ENCODE data around the gene CACNA1C. TPM values are rescaled to one million over a fixed set of nuclear protein-coding genes. Genes with fewer than 3 reads are reported as not detected.

CACNA1C gene
- total RNA-seq, 1 donor from 2014 or later, result 20.0 TPM

DNA sequence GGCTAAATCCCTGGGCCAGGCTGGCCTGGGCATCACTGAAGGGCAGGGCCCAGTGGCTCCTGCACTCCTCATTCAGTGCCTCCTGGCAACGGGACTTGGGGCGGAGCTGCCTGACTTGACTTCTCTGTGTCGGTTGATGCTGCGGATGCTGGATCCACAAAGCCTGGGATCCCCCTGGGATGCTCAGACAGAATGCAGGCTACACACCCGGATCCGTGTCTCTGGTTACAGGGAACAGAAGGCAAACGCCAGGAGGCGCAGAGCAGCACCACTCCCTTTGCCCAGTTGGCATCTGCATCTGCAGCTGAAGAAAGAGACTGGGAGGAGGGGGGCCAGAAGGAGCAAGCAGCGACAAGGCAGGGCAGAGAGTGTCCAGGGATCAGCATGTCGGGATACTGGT, 587.5 kb downstream of the CACNA1C start:
- DNase-seq (ENCODE audit: low spot score in 2 of 2) (no peak), FAIRE-seq (no peak)

DNA sequence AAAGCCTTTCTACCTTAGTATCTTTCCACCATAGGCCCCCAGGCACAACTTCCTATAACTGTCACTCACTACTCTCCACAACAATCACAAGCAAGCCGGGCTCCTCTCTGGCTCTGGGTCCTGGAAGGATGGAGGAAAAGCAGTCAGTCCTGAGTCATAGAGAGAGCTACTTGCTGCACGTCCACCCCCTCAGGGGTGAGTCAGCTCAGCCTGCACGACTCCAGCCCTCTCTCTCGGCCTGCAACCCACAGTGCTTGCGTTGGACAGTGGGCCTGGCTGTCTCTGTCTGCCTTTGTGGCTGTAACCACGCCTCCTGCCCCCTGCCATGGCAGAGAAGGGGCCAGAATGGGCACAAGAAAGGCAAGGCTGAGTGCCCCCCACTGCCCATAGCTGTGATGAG, 587.9 kb downstream of the CACNA1C start:
- no peak for FAIRE-seq
- peak in 1 of 2 donors; percentile 68 for DNase-seq (ENCODE audit: low spot score in 2 of 2)

GRCh38 chr12:2641207-2641606, 588.4 kb downstream of the CACNA1C start:
- DNase-seq (ENCODE audit: low spot score in 2 of 2) (no peak), FAIRE-seq (no peak)

GRCh38 chr12:2641761-2642160, 589.0 kb downstream of the CACNA1C start:
- DNase-seq (ENCODE audit: low spot score in 2 of 2) (no peak), FAIRE-seq (no peak)

GRCh38 chr12:2642176-2642892, 589.5 kb downstream of the CACNA1C start:
- no peak for DNase-seq (ENCODE audit: low spot score in 2 of 2)

GRCh38 chr12:2642896-2643425, 590.2 kb downstream of the CACNA1C start:
- FAIRE-seq (no peak), DNase-seq (ENCODE audit: low spot score in 2 of 2) (no peak)

More at GRCh38 chr12:2642176-2642892, 589.5 kb downstream of the CACNA1C start:
- FAIRE-seq, result no peak

DNA sequence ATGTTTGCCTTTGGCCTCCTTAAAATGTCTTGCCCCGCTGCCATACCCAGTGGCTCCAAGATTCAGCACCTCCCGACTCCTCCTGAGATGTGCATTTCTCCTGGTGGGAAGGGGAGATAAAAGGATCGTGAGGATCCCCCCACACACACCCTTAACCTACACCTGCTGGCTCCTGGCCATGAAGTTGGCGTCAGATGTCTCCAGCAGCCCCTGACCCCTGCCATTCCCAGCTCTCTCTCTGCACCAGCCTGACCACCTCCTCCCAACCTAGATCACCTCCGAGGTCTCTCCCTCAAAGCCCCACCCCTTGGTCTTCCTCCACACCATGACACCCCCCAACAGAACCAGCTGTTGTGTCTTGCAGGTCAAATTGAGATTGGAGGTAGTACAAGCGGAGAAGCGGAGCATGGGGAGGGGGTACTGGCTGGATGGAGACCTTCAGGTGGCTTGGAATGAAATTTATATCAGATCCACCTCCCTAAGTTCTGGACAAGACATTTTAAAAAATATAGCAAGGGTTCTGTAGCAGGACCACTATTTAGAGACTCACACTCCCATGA, 590.9 kb downstream of the CACNA1C start:
- FAIRE-seq, result no peak

GRCh38 chr12:2644683-2645405, 592.1 kb downstream of the CACNA1C start:
- DNase-seq (ENCODE audit: low spot score in 2 of 2) (no peak), FAIRE-seq (no peak)

More for the DNA sequence above, 590.9 kb downstream of the CACNA1C start:
- no peak for DNase-seq (ENCODE audit: low spot score in 2 of 2)

GRCh38 chr12:2645460-2645859, 592.7 kb downstream of the CACNA1C start:
- DNase-seq (ENCODE audit: low spot score in 2 of 2) (no peak), FAIRE-seq (no peak)

GRCh38 chr12:2646341-2646740, 593.6 kb downstream of the CACNA1C start:
- no peak for FAIRE-seq
- DNase-seq (ENCODE audit: low spot score in 2 of 2), result no peak

GRCh38 chr12:2647186-2647585, 594.4 kb downstream of the CACNA1C start:
- no peak for DNase-seq (ENCODE audit: low spot score in 2 of 2)

DNA sequence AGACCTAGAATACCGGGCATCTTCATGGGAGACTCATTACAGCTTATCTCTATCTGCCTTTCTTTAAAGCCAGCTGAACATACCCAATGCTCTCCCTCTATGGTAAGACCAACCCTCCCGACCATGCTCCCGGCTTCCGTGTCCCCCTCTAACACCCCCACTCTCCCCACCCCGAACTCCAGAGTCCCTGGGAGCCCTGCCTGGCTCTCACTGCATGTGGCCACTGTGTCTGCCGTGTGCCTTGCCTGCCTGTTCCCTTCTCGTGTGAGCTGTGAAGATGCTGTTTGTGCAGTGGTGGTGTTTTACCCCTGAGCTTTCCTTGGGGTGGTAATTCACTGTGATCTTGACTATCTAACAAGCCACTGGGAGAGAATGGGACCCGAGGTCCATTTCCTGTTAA, 595.6 kb downstream of the CACNA1C start:
- DNase-seq (ENCODE audit: low spot score in 2 of 2) (no peak), FAIRE-seq (no peak)

More at GRCh38 chr12:2647186-2647585, 594.4 kb downstream of the CACNA1C start:
- FAIRE-seq, result no peak

DNA sequence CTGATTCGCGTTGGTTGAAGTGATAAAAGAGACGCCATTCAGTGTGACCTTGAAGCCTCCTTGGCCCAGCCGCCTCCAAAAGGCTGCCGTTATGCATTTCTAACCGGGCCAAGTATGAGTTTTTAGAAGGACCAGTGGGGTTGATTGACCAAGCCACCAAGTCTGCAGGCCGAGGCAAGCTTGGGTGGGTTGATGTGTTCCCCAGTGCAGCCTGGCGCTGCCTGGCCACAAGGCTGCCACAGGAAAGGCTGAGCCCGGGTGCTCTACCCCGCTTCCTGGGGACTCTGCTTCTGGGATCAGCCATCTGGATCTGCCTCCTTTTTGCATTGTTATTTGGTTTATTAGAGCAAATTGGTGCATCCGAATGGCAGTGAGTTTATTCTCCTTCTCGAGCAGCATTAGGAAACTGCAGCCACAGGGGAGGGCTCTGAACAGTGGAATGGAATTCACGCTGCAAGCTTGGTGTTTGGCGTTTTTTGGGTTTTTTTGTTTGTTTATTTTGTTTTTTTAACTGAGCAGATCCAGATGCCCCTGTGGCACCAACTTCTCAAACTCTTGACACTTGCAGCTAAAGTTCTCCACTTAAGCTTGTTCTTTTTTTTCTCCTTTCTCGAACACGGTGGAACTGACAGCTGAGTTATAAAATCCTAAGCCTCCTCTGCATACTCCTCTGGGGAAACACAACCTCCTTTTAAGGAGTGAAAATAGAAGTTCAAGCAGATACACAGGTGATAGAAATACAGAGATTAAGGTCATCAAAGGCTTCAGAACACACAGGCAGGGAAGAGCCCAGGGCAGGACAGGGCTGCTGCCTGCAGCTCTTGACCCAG, 596.6 kb downstream of the CACNA1C start:
- DNase-seq (ENCODE audit: low spot score in 2 of 2) (no peak), FAIRE-seq (no peak)

GRCh38 chr12:2650261-2651067, 597.7 kb downstream of the CACNA1C start:
- DNase-seq (ENCODE audit: low spot score in 2 of 2) (no peak), FAIRE-seq (no peak)

GRCh38 chr12:2651068-2651965, 598.5 kb downstream of the CACNA1C start:
- FAIRE-seq (no peak), DNase-seq (ENCODE audit: low spot score in 2 of 2) (no peak)

DNA sequence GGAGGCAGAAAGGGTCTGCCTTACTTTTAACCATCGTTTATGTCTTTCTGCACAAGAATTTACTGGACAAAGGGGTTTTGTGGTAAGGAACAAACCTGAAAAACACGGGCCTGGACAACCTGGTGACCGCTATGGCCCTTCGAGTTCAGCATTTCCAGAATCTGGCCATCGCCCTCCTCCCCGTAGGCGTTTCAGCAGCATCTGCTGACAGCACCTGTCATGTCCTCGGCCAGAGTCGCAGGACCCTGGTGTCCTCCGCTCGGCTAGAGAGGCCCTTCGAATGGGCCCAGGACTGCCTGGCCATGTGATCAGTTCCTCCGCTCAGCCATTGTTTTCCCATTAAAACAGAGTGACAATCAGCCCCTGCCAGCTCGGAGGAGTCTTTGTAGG, 599.2 kb downstream of the CACNA1C start:
- FAIRE-seq (no peak), DNase-seq (ENCODE audit: low spot score in 2 of 2) (no peak)

GRCh38 chr12:2652401-2653081, 599.8 kb downstream of the CACNA1C start:
- DNase-seq (ENCODE audit: low spot score in 2 of 2) (no peak), FAIRE-seq (no peak)

DNA sequence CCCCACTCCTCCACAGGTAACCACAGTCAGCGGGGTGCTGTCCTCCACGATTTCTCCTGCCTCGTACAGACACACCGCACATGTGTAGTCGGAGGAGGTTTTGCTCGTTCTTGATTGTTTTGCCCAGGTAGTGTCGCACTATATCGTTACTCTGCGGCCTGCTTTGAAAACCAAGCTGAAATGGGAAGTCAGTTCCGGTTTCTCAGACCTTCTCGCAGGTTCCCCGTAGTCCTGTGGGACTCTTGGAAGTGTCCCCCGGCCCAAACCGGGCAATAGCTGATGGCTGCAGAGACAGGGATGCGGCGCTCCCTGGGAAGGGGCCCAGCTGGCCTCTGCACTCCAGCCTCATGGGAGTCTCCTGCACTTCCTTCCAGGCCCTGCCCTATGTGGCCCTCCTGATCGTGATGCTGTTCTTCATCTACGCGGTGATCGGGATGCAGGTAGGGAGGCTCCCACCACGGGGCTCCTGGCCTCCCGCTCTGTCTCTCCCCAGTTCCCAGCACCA, 600.7 kb downstream of the CACNA1C start:
- DNase-seq (ENCODE audit: low spot score in 2 of 2), result no peak
- no peak for FAIRE-seq
